Measurements from ENCODE around the gene ADPRM.
"Not testable (repeated sequence)": the region's sequence is repeated elsewhere in the genome, so short reads cannot be mapped to it uniquely, and the experiment has no call there.

ADPRM gene

GRCh38 chr17:10681866-10682446 is 15.4 kb upstream of the ADPRM start:
- H3K27ac ChIP-seq = peak overlapping the region; percentile 48 to 69
- no peaks in the 10 kb centered on the region for H3K9me3 ChIP-seq
- H3K4me1 ChIP-seq = peaks cover 0 to 32% (median 8%) of the 10 kb centered on the region in 4 donors
- H3K36me3 ChIP-seq = peaks cover 37 to 62% (median 59%) of the 10 kb centered on the region in 3 donors
- H3K27me3 ChIP-seq = no peaks in the 10 kb centered on the region
- intact Hi-C loops (cut with DNase I; ENCODE audit: low total_unique reads) = no loop called here
- no peak for DNase-seq
- TF ChIP-seq, protein P1, sequence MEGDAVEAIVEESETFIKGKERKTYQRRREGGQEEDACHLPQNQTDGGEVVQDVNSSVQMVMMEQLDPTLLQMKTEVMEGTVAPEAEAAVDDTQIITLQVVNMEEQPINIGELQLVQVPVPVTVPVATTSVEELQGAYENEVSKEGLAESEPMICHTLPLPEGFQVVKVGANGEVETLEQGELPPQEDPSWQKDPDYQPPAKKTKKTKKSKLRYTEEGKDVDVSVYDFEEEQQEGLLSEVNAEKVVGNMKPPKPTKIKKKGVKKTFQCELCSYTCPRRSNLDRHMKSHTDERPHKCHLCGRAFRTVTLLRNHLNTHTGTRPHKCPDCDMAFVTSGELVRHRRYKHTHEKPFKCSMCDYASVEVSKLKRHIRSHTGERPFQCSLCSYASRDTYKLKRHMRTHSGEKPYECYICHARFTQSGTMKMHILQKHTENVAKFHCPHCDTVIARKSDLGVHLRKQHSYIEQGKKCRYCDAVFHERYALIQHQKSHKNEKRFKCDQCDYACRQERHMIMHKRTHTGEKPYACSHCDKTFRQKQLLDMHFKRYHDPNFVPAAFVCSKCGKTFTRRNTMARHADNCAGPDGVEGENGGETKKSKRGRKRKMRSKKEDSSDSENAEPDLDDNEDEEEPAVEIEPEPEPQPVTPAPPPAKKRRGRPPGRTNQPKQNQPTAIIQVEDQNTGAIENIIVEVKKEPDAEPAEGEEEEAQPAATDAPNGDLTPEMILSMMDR (IDR thresholded peaks at IDR 0.05) = no peak
- peak overlapping the region in 1 of 2 donors; percentile 13 for H3K4me3 ChIP-seq

GRCh38 chr17:10683853-10684252 is 13.5 kb upstream of the ADPRM start:
- peaks cover 26 to 47% (median 41%) of the 10 kb centered on the region in 3 donors for H3K36me3 ChIP-seq

GRCh38 chr17:10687499-10687898 is 9.9 kb upstream of the ADPRM start:
- intact Hi-C loops (cut with DNase I; ENCODE audit: low total_unique reads) = no loop called here
- no peaks in the 10 kb centered on the region for H3K9me3 ChIP-seq
- no peaks in the 10 kb centered on the region for H3K27me3 ChIP-seq
- DNase-seq = no peak
- no peak overlapping the region for H3K4me3 ChIP-seq
- H3K36me3 ChIP-seq = peaks cover 40 to 60% (median 40%) of the 10 kb centered on the region in 3 donors
- TF ChIP-seq, protein P1 (IDR thresholded peaks at IDR 0.05) = no peak
- peaks cover 0 to 7% (median under 1%) of the 10 kb centered on the region in 4 donors for H3K4me1 ChIP-seq
- no peak overlapping the region for H3K27ac ChIP-seq

More at GRCh38 chr17:10683853-10684252, 13.5 kb upstream of the ADPRM start:
- peak overlapping the region in 1 of 2 donors; percentile 69 for H3K27ac ChIP-seq
- no peaks in the 10 kb centered on the region for H3K27me3 ChIP-seq
- no peak overlapping the region for H3K4me3 ChIP-seq
- TF ChIP-seq, protein P1 (IDR thresholded peaks at IDR 0.05) = peak; percentile 9 to 19
- no peaks in the 10 kb centered on the region for H3K9me3 ChIP-seq
- no peak for DNase-seq
- intact Hi-C loops (cut with DNase I; ENCODE audit: low total_unique reads) = no loop called here
- peaks cover 0 to 32% (median 8%) of the 10 kb centered on the region in 4 donors for H3K4me1 ChIP-seq

DNA sequence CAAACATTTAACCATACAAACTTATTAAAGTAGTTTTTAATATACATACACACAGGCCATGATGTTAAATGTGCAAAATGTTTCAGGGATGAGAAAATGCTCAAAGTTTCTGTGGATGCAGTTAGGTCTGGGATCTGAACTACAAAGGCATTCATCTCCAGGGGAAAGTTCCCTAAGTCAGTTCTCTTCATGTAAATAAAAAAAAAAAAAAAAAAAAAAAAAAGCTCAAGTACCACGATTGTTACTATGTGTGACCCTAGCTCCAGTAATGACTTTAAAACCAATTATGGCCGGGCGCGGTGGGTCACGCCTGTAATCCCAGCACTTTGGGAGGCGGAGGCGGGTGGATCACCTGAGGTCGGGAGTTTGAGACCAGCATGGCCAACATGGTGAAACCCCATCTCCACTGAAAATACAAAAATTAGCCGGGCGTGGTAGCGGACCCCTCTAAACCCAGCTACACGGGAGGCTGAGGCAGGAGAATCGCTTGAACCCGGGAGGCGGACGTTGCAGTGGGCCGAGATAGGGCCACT is 1.5 kb upstream of the ADPRM start:
- not testable (repeated sequence) for DNase-seq, H3K27me3 ChIP-seq, H3K9me3 ChIP-seq, H3K27ac ChIP-seq
- Histone ChIP-seq H3K4me3 (peak overlapping the region in 1 of 2 donors; percentile 95), H3K4me1 (peaks cover 0 to 39% (median 21%) of the 10 kb centered on the region in 4 donors), H3K36me3 (peaks cover 17 to 44% (median 19%) of the 10 kb centered on the region in 3 donors)
- intact Hi-C loops (cut with DNase I; ENCODE audit: low total_unique reads) = loop anchor here (5.0 kb wide), 1 partner anchor 49 kb away; no protein-coding TSS in a partner anchor

GRCh38 chr17:10698096-10698818 is 863 bp downstream of the ADPRM start:
- TF ChIP-seq, protein P1 (IDR thresholded peaks at IDR 0.05) = no peak
- peaks cover 0 to 50% (median 24%) of the 10 kb centered on the region in 4 donors for H3K4me1 ChIP-seq
- H3K9me3 ChIP-seq = no peaks in the 10 kb centered on the region
- peaks cover 4 to 21% (median 4%) of the 10 kb centered on the region in 3 donors for H3K36me3 ChIP-seq
- H3K4me3 ChIP-seq = peak overlapping the region; percentile 94 to 95
- peak in 1 of 2 donors; percentile 33 for DNase-seq
- intact Hi-C loops (cut with DNase I; ENCODE audit: low total_unique reads) = loop anchor here (5.0 kb wide), 1 partner anchor 51 kb away; no protein-coding TSS in a partner anchor
- H3K27me3 ChIP-seq = no peaks in the 10 kb centered on the region
- peak overlapping the region; percentile 96 to 98 for H3K27ac ChIP-seq

All from tibial artery (tissue), 4 donors.